Left lung (tissue), 10 donors: ENCODE measurements around the gene PNLDC1. TPM values are rescaled to one million over a fixed set of nuclear protein-coding genes. Genes with fewer than 3 reads are reported as not detected.

Experiments used
- ATAC-seq: fragments of 200-7000 bp; cut with Tn5 transposase; one replicate; pipeline ENCODE4 v1.9.1; 2020; ENCODE audit warnings: moderate library complexity
- DNase-seq, 4 donors: peaks; one replicate each; pipeline ENCODE4 v3.0.0-alpha.2; 2013 to 2020
- H3K27ac ChIP-seq, 2 donors: fragments of 200-600 bp; sonication (generic) in 1 of 2; one replicate each; pipeline versions ENCODE4 v1.5.0 to v1.8.0; 2020 to 2021
- H3K27me3 ChIP-seq, 2 donors: fragments of 200-600 bp; sonication (generic) in 1 of 2; one replicate each; pipeline versions ENCODE4 v1.5.0 to v1.8.0; 2020 to 2021
- H3K36me3 ChIP-seq, 2 donors: fragments of 200-600 bp; sonication (generic) in 1 of 2; one replicate each; pipeline versions ENCODE4 v1.5.0 to v1.8.0; 2020 to 2021
- H3K4me1 ChIP-seq, 2 donors: fragments of 200-600 bp; one replicate each; pipeline ENCODE4 v1.8.0; 2021
- H3K4me3 ChIP-seq, 2 donors: fragments of 200-600 bp; sonication (generic) in 1 of 2; one replicate each; pipeline versions ENCODE4 v1.5.0 to v1.8.0; 2020 to 2021; ENCODE audit warnings: mild to moderate bottlenecking in 1 of 2
- H3K9me3 ChIP-seq, 2 donors: fragments of 200-600 bp; sonication (generic) in 1 of 2; one replicate each; pipeline versions ENCODE4 v1.5.0 to v1.8.0; 2020 to 2021
- CTCF ChIP-seq, 2 donors: fragments of 200-600 bp; sonication (generic) in 1 of 2; IDR thresholded peaks; one replicate each; pipeline versions ENCODE4 v1.5.0 to v1.8.0; 2021; ENCODE audit warnings: antibody characterized with exemption in 2 of 2
- intact Hi-C, 2 donors: fragments of 100-400 bp; cut with DNase I; formaldehyde crosslinking; loops; one replicate each; pipeline versions ENCODE4 v1.11.2 to v1.14.2; 2022
- polyA plus RNA-seq, 6 donors: library from polyadenylated mRNA; unstranded; fragments of 120-200 nt; gene quantifications; one replicate each; pipeline ENCODE4 v1.2.1, GENCODE V29; 2013; ENCODE audit not compliant: insufficient read length in 6 of 6
- total RNA-seq, 2 donors: library from RNA; stranded (reverse); fragmentation: NEBNext Ultra II Directional; extraction: Animal tissue kit (Norgen Biotek cat#: 25700); gene quantifications; one replicate each; pipeline ENCODE4 v1.2.1, GENCODE V29; 2021
- donor health status: DM: no; HTN: yes; CAD: no.
- donor health status: DM: no; HTN: no; CAD: no.

The PNLDC1 gene
- total and polyA plus RNA-seq, 8 donors = 0.09 to 0.50 (median 0.20) TPM

- no peaks in the 10 kb centered on the region for H3K27me3 ChIP-seq
- peaks cover 0 to 7% of the 10 kb centered on the region in 2 donors for H3K4me1 ChIP-seq
- peaks cover 0 to 91% of the 10 kb centered on the region in 2 donors for H3K36me3 ChIP-seq
- intact Hi-C loops = no loop called here
- TF ChIP-seq CTCF (IDR thresholded peaks at IDR 0.05) = no peak
- no peak for DNase-seq
- H3K9me3 ChIP-seq = no peaks in the 10 kb centered on the region
- H3K4me3 ChIP-seq = no peak overlapping the region
- H3K27ac ChIP-seq = no peak overlapping the region
- peak; percentile 10 for ATAC-seq
These were observed 44.8 kb upstream of the PNLDC1 start for GRCh38 chr6:159754959-159755914.

- H3K4me3 ChIP-seq = no peak overlapping the region
- H3K36me3 ChIP-seq = peaks cover 0 to 79% of the 10 kb centered on the region in 2 donors
- no peaks in the 10 kb centered on the region for H3K27me3 ChIP-seq
- no peak for TF ChIP-seq CTCF (IDR thresholded peaks at IDR 0.05)
- peak; percentile 57 for ATAC-seq
- no peak for DNase-seq
- no peaks in the 10 kb centered on the region for H3K9me3 ChIP-seq
- no peak overlapping the region for H3K27ac ChIP-seq
- intact Hi-C loops = no loop called here
- peaks cover 0 to 18% of the 10 kb centered on the region in 2 donors for H3K4me1 ChIP-seq
These were observed 43.6 kb upstream of the PNLDC1 start for GRCh38 chr6:159756508-159756907.

- Histone ChIP-seq H3K27me3 (no peaks in the 10 kb centered on the region), H3K4me1 (peaks cover 6 to 27% of the 10 kb centered on the region in 2 donors), H3K27ac (no peak overlapping the region), H3K36me3 (peaks cover 0 to 68% of the 10 kb centered on the region in 2 donors), H3K4me3 (no peak overlapping the region), H3K9me3 (no peaks in the 10 kb centered on the region)
- no peak for ATAC-seq
- TF ChIP-seq CTCF (IDR thresholded peaks at IDR 0.05) = no peak
- no peak for DNase-seq
- intact Hi-C loops = no loop called here
These were observed 41.8 kb upstream of the PNLDC1 start for GRCh38 chr6:159758031-159759001.

- Histone ChIP-seq H3K36me3 (peaks cover 0 to 68% of the 10 kb centered on the region in 2 donors), H3K9me3 (no peaks in the 10 kb centered on the region), H3K4me1 (peaks cover 6 to 35% of the 10 kb centered on the region in 2 donors), H3K27me3 (no peaks in the 10 kb centered on the region), H3K27ac (peak overlapping the region in 1 of 2 donors; percentile 95), H3K4me3 (no peak overlapping the region)
- ATAC-seq (no peak), DNase-seq (no peak)
- no peak for TF ChIP-seq CTCF (IDR thresholded peaks at IDR 0.05)
- intact Hi-C loops = no loop called here
These were observed 40.4 kb upstream of the PNLDC1 start for GRCh38 chr6:159759645-159760044.
